Panc1 (cell line): ENCODE data around the gene MELK. TPM values are rescaled to one million over a fixed set of nuclear protein-coding genes. Genes with fewer than 3 reads are reported as not detected.

Experiments used
- ATAC-seq: fragments of 200-7000 bp; cut with Tn5 transposase; 2 replicates; pipeline ENCODE4 v1.9.1; 2020; ENCODE audit warnings: mild to moderate bottlenecking, moderate library complexity
- BruUV-seq: library from RNA; stranded (reverse); fragments of 400-500 nt; replicated peaks from 2 replicates; lab custom pipeline; 2021; lab: Mats Ljungman, UMichigan
- CTCF ChIA-PET: fragments of 300-600 bp; sonication (Branson Sonifier 250); formaldehyde crosslinking; loops from one replicate; lab custom pipeline; 2022; ENCODE audit warnings: antibody characterized with exemption; lab: Charles Lee
- POLR2A ChIA-PET: fragments of 300-600 bp; sonication (Branson Sonifier 250); formaldehyde crosslinking; loops from one replicate; lab custom pipeline; 2022; ENCODE audit warnings: antibody characterized with exemption; lab: Charles Lee
- DNase-seq: peaks from one replicate; pipeline ENCODE4 v3.0.0-alpha.2; 2010; ENCODE audit warnings: low read depth, low spot score
- H3K27ac ChIP-seq: 2 replicates; pipeline ENCODE4 v1.5.1; 2011; ENCODE audit warnings: mild to moderate bottlenecking, low read length, inconsistent platforms
- H3K27me3 ChIP-seq: fragments of 200-500 bp; sonication (Bioruptor generic); 2 replicates; pipeline ENCODE4 v1.6.0; 2014; ENCODE audit warnings: low read length, inconsistent platforms; ENCODE audit not compliant: control insufficient read depth, insufficient read depth
- H3K36me3 ChIP-seq: fragments of 200-500 bp; sonication (Bioruptor generic); 2 replicates; pipeline ENCODE4 v1.5.1; 2014; ENCODE audit warnings: inconsistent platforms, mild to moderate bottlenecking, low read length, moderate library complexity; ENCODE audit not compliant: control insufficient read depth, insufficient read depth
- H3K4me1 ChIP-seq: 2 replicates; pipeline ENCODE4 v1.5.1; 2011; ENCODE audit warnings: inconsistent platforms, mild to moderate bottlenecking, low read length, moderate library complexity; ENCODE audit not compliant: control insufficient read depth, insufficient read depth
- H3K4me3 ChIP-seq, 2 experiments: 2 replicates each; pipeline ENCODE4 v1.5.1; 2011 to 2012; ENCODE audit warnings: low read depth in 2 of 2, low read length in 2 of 2, mild to moderate bottlenecking in 2 of 2, inconsistent platforms in 1 of 2, moderate library complexity in 1 of 2
- H3K9me3 ChIP-seq: fragments of 200-500 bp; sonication (Bioruptor generic); 2 replicates; pipeline ENCODE4 v1.5.1; 2014; ENCODE audit warnings: low read depth, mild to moderate bottlenecking, inconsistent platforms, low read length, moderate library complexity; ENCODE audit not compliant: control insufficient read depth, insufficient read depth
- CTCF ChIP-seq: fragments of 450-650 bp; IDR thresholded peaks from 2 replicates; pipeline ENCODE4 v1.5.1; 2017; ENCODE audit warnings: mild to moderate bottlenecking
- POLR2AphosphoS5 ChIP-seq: IDR thresholded peaks from 2 replicates; pipeline ENCODE4 v1.6.1; 2012; ENCODE audit warnings: mild to moderate bottlenecking, low read depth, low read length, moderate library complexity
- REST ChIP-seq, 2 experiments: IDR thresholded peaks; 2 replicates each; pipeline ENCODE4 v1.6.1; 2011 to 2012; ENCODE audit warnings: low read depth in 2 of 2, control low read depth in 1 of 2, low read length in 1 of 2, mild to moderate bottlenecking in 1 of 2, moderate library complexity in 1 of 2; ENCODE audit not compliant: insufficient read depth in 1 of 2
- SIN3A ChIP-seq: IDR thresholded peaks from 2 replicates; pipeline ENCODE4 v1.6.1; 2012; ENCODE audit warnings: low read depth, mild to moderate bottlenecking, low read length, moderate library complexity, borderline replicate concordance; ENCODE audit not compliant: insufficient read depth
- TCF7L2 ChIP-seq: IDR thresholded peaks from 2 replicates; pipeline ENCODE4 v1.6.1; 2011; ENCODE audit warnings: mild to moderate bottlenecking, low read depth, low read length, inconsistent platforms
- in situ Hi-C: cut with HindIII; loops from 2 replicates; pipeline ENCODE4 v1.10.0; 2016; ENCODE audit warnings: low sequenced_read_pairs, low pct_unique_long_range_greater_than_20kb
- intact Hi-C: fragments of 100-400 bp; cut with micrococcal nuclease; formaldehyde crosslinking; loops from one replicate; pipeline ENCODE4 v1.10.0; 2022; ENCODE audit not compliant: unreplicated experiment
- total RNA-seq: library from RNA; stranded (reverse); gene quantifications from one replicate; pipeline ENCODE4 v1.2.1, GENCODE V29; 2021; ENCODE audit not compliant: unreplicated experiment

Gene MELK
- total RNA-seq, 1 experiment from 2014 or later, result 112 TPM

GRCh38 chr9:36622121-36622520 is 49.4 kb downstream of the MELK start:
- H3K4me3 ChIP-seq, result no peak overlapping the region
- DNase-seq (no peak), ATAC-seq (no peak)
- CTCF ChIA-PET, result no interaction called here
- H3K36me3 ChIP-seq, result peaks cover 4% of the 10 kb centered on the region; the same call in 1 of the 2 replicates
- H3K4me1 ChIP-seq, result peaks cover 8% of the 10 kb centered on the region
- no peak overlapping the region for H3K27ac ChIP-seq
- intact Hi-C loops (no loop called here), in situ Hi-C loops (no loop called here)
- TF ChIP-seq CTCF (no peak), REST (IDR thresholded peaks at IDR 0.05; ENCODE audit: insufficient read depth in 1 of 2, low read depth in 2 of 2, low read length in 1 of 2) (no peak), TCF7L2 (no peak), SIN3A (no peak), POLR2AphosphoS5 (no peak)
- POLR2A ChIA-PET, result no interaction called here
- BruUV-seq, result no TSS peak
- no peaks in the 10 kb centered on the region for H3K27me3 ChIP-seq
- no peaks in the 10 kb centered on the region for H3K9me3 ChIP-seq

GRCh38 chr9:36623280-36623679 is 50.6 kb downstream of the MELK start:
- ChIA-PET POLR2A (interaction anchor here (0.7 kb wide), 1 partner anchor 237 kb away, joined by 4 read pairs; no protein-coding TSS in a partner anchor), CTCF (no interaction called here)
- in situ Hi-C loops, result no loop called here
- Histone ChIP-seq H3K4me1 (peaks cover 8% of the 10 kb centered on the region), H3K27me3 (no peaks in the 10 kb centered on the region), H3K4me3 (no peak overlapping the region), H3K27ac (no peak overlapping the region), H3K9me3 (no peaks in the 10 kb centered on the region), H3K36me3 (peaks cover 4% of the 10 kb centered on the region; the same call in 1 of the 2 replicates)
- no peak for ATAC-seq
- intact Hi-C loops, result no loop called here
- no peak for TF ChIP-seq REST (IDR thresholded peaks at IDR 0.05; ENCODE audit: insufficient read depth in 1 of 2, low read depth in 2 of 2, low read length in 1 of 2)
- TF ChIP-seq TCF7L2, result no peak
- TF ChIP-seq SIN3A, result no peak
- no peak for TF ChIP-seq CTCF
- TF ChIP-seq POLR2AphosphoS5, result no peak
- BruUV-seq, result no TSS peak
- no peak for DNase-seq
